Right cardiac atrium (tissue), 5 donors: ENCODE data around the gene FAM204A. TPM values are rescaled to one million over a fixed set of nuclear protein-coding genes. Genes with fewer than 3 reads are reported as not detected.

Experiments used
- ATAC-seq, 2 donors: fragments of 200-7000 bp; cut with Tn5 transposase; one replicate each; pipeline versions ENCODE4 v1.8.0 to v1.9.1; 2020; ENCODE audit warnings: moderate library complexity in 2 of 2, mild to moderate bottlenecking in 1 of 2
- DNase-seq, 3 donors: peaks; one replicate each; pipeline ENCODE4 v3.0.0-alpha.2; 2020
- H3K27ac ChIP-seq: one replicate; pipeline ENCODE4 v1.5.1; 2013; ENCODE audit warnings: mild to moderate bottlenecking, low read length, control low read depth, moderate library complexity
- H3K27me3 ChIP-seq: one replicate; pipeline ENCODE4 v1.6.1; 2013; ENCODE audit not compliant: control insufficient read depth, insufficient read depth
- H3K4me1 ChIP-seq: one replicate; pipeline ENCODE4 v1.6.1; 2013; ENCODE audit warnings: low read length; ENCODE audit not compliant: control insufficient read depth, insufficient read depth
- H3K4me3 ChIP-seq: one replicate; pipeline ENCODE4 v1.5.1; 2013; ENCODE audit warnings: low read length, control low read depth
- H3K9me3 ChIP-seq: one replicate; pipeline ENCODE4 v1.6.1; 2013; ENCODE audit warnings: low read length; ENCODE audit not compliant: control insufficient read depth
- WGBS: extraction: QIAGEN DNeasy Blood & Tissue Kit; methylation state at CpG from one replicate; pipeline ENCODE4 v1.1.7; 2013; 5-methylcytosine and 5-hydroxymethylcytosine counted together
- intact Hi-C, 4 donors: fragments of 100-400 bp; cut with DNase I; formaldehyde crosslinking; loops; one replicate each; pipeline versions ENCODE4 v1.11.0 to v1.14.0; 2022 to 2023
- polyA plus RNA-seq: library from polyadenylated mRNA; stranded (reverse); fragments of 200-250 nt; gene quantifications from one replicate; pipeline ENCODE4 v1.2.3, GENCODE V29; 2013
- total RNA-seq, 4 donors: library from RNA; stranded (reverse); fragmentation: NEBNext Ultra II Directional; extraction: Animal tissue kit (Norgen Biotek cat#: 25700); gene quantifications; one replicate each; pipeline ENCODE4 v1.2.1, GENCODE V29; 2021
- donor health status: healthy with polysubstance abuse.
- donor health status: DM: no; HTN: yes; CAD: no.
- donor health status: DM: no; HTN: no; CAD: no.
- donor health status: DM: no; HTN: yes; CAD: no; lungs with severe emphysema.
- donor health status: DM: yes; HTN: yes; CAD: no.

Gene FAM204A
- total and polyA plus RNA-seq, 5 donors, result 42.3 to 80.9 (median 55.3) TPM

GRCh38 chr10:118332948-118333710 lies 9.0 kb downstream of the FAM204A start:
- Histone ChIP-seq H3K27me3 (no peaks in the 10 kb centered on the region), H3K4me1 (peaks cover 2% of the 10 kb centered on the region), H3K4me3 (no peak overlapping the region), H3K9me3 (no peaks in the 10 kb centered on the region), H3K27ac (no peak overlapping the region)
- DNase-seq (no peak), ATAC-seq (no peak)
- intact Hi-C loops, result no loop called here
- 53% methylated on average over 4 of the region's 4 CpGs for WGBS

GRCh38 chr10:118332236-118332635 lies 9.9 kb downstream of the FAM204A start:
- Histone ChIP-seq H3K27me3 (no peaks in the 10 kb centered on the region), H3K4me1 (peaks cover 2% of the 10 kb centered on the region), H3K27ac (no peak overlapping the region), H3K4me3 (no peak overlapping the region), H3K9me3 (no peaks in the 10 kb centered on the region)
- intact Hi-C loops, result no loop called here
- ATAC-seq, result peak in 1 of 2 donors; percentile 59
- WGBS, result 93% methylated on average over 1 of the region's 1 CpG
- no peak for DNase-seq

GRCh38 chr10:118330295-118331076 lies 11.6 kb downstream of the FAM204A start:
- Histone ChIP-seq H3K4me3 (no peak overlapping the region), H3K4me1 (peaks cover 2% of the 10 kb centered on the region), H3K27ac (no peak overlapping the region), H3K27me3 (no peaks in the 10 kb centered on the region), H3K9me3 (no peaks in the 10 kb centered on the region)
- WGBS, result 97% methylated on average over 2 of the region's 2 CpGs
- intact Hi-C loops, result no loop called here
- ATAC-seq (no peak), DNase-seq (no peak)

GRCh38 chr10:118324140-118324539 lies 18.0 kb downstream of the FAM204A start:
- DNase-seq, result no peak
- WGBS, result 96% methylated on average over 2 of the region's 2 CpGs
- no peaks in the 10 kb centered on the region for H3K9me3 ChIP-seq
- H3K27me3 ChIP-seq, result no peaks in the 10 kb centered on the region
- H3K4me1 ChIP-seq, result no peaks in the 10 kb centered on the region
- no peak overlapping the region for H3K27ac ChIP-seq
- intact Hi-C loops, result no loop called here
- no peak overlapping the region for H3K4me3 ChIP-seq
- no peak for ATAC-seq

GRCh38 chr10:118321724-118322575 lies 20.2 kb downstream of the FAM204A start:
- Histone ChIP-seq H3K27me3 (no peaks in the 10 kb centered on the region), H3K27ac (no peak overlapping the region), H3K4me3 (no peak overlapping the region), H3K4me1 (no peaks in the 10 kb centered on the region), H3K9me3 (no peaks in the 10 kb centered on the region)
- ATAC-seq (peak in 1 of 2 donors; percentile 52), DNase-seq (no peak)
- WGBS, result 51% methylated on average over 6 of the region's 6 CpGs
- intact Hi-C loops, result no loop called here

- ATAC-seq, result no peak
- no peak for DNase-seq
- Histone ChIP-seq H3K27me3 (no peaks in the 10 kb centered on the region), H3K27ac (no peak overlapping the region), H3K4me3 (no peak overlapping the region), H3K4me1 (no peaks in the 10 kb centered on the region), H3K9me3 (no peaks in the 10 kb centered on the region)
- intact Hi-C loops, result no loop called here
- 74% methylated on average over 6 of the region's 6 CpGs for WGBS
Observed at GRCh38 chr10:118315629-118316028, 26.5 kb downstream of the FAM204A start.

GRCh38 chr10:118314882-118315281 lies 27.2 kb downstream of the FAM204A start:
- Histone ChIP-seq H3K27me3 (no peaks in the 10 kb centered on the region), H3K9me3 (no peaks in the 10 kb centered on the region), H3K4me1 (no peaks in the 10 kb centered on the region), H3K27ac (no peak overlapping the region), H3K4me3 (no peak overlapping the region)
- ATAC-seq (no peak), DNase-seq (no peak)
- intact Hi-C loops, result no loop called here
- whole genome bisulfite sequencing, result 88% methylated on average over 4 of the region's 4 CpGs

- H3K9me3 ChIP-seq, result no peaks in the 10 kb centered on the region
- H3K27me3 ChIP-seq, result no peaks in the 10 kb centered on the region
- no peaks in the 10 kb centered on the region for H3K4me1 ChIP-seq
- intact Hi-C loops, result no loop called here
- no peak overlapping the region for H3K4me3 ChIP-seq
- ATAC-seq (no peak), DNase-seq (no peak)
- 64% methylated on average over 2 of the region's 2 CpGs for WGBS
- no peak overlapping the region for H3K27ac ChIP-seq
Observed at GRCh38 chr10:118311505-118311904, 30.6 kb downstream of the FAM204A start.

GRCh38 chr10:118310822-118311221 lies 31.3 kb downstream of the FAM204A start:
- 63% methylated on average over 2 of the region's 2 CpGs for WGBS

GRCh38 chr10:118309911-118310310 lies 32.2 kb downstream of the FAM204A start:
- intact Hi-C loops, result no loop called here
- no peak for DNase-seq
- Histone ChIP-seq H3K4me1 (no peaks in the 10 kb centered on the region), H3K27ac (no peak overlapping the region), H3K9me3 (no peaks in the 10 kb centered on the region), H3K27me3 (no peaks in the 10 kb centered on the region), H3K4me3 (no peak overlapping the region)
- ATAC-seq, result no peak
- 67% methylated on average over 2 of the region's 2 CpGs for WGBS

More at GRCh38 chr10:118310822-118311221, 31.3 kb downstream of the FAM204A start:
- no peaks in the 10 kb centered on the region for H3K27me3 ChIP-seq
- intact Hi-C loops, result no loop called here
- DNase-seq (no peak), ATAC-seq (no peak)
- H3K4me1 ChIP-seq, result no peaks in the 10 kb centered on the region
- H3K9me3 ChIP-seq, result no peaks in the 10 kb centered on the region
- H3K4me3 ChIP-seq, result no peak overlapping the region
- H3K27ac ChIP-seq, result no peak overlapping the region

GRCh38 chr10:118308664-118309063 lies 33.5 kb downstream of the FAM204A start:
- ATAC-seq (no peak), DNase-seq (no peak)
- H3K27me3 ChIP-seq, result no peaks in the 10 kb centered on the region
- no peak overlapping the region for H3K4me3 ChIP-seq
- intact Hi-C loops, result no loop called here
- H3K9me3 ChIP-seq, result no peaks in the 10 kb centered on the region
- 90% methylated on average over 6 of the region's 6 CpGs for WGBS
- no peaks in the 10 kb centered on the region for H3K4me1 ChIP-seq
- H3K27ac ChIP-seq, result no peak overlapping the region
